Stimulated activated CD4-positive, alpha-beta T cell treated with anti-CD3 and anti-CD28 coated beads, TNF-alpha, amount 100 ng/mL, for 48 hours (primary cell): ENCODE measurements around the gene PRKG1.
"Not testable (repeated sequence)": the region's sequence is repeated elsewhere in the genome, so short reads cannot be mapped to it uniquely, and the experiment has no call there.

Experiments
- DNase-seq, 3 donors: peaks; one replicate each; pipeline ENCODE4 v3.0.0-alpha.2; 2020; ENCODE audit warnings: low read depth in 3 of 3

The PRKG1 gene

DNA sequence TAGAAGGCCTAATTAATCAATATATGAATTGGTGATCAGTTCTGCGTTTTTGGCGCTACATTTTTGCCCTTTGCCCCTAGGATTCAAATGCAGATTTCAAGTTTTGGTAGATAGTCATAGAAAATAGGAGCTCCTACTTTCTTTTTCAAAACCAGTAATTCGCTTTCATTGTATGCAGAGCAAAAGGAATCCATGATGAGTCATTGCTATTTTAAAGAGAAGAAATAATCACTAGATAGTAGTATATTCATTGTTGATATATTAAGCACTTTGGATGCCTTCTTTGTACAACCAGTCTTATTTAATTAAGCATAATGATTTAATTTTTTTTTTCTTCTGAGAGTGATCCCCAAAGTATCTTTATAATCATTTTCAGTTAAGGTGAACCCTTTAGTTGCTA, 574.8 kb downstream of the PRKG1 start:
- DNase-seq = no peak

DNA sequence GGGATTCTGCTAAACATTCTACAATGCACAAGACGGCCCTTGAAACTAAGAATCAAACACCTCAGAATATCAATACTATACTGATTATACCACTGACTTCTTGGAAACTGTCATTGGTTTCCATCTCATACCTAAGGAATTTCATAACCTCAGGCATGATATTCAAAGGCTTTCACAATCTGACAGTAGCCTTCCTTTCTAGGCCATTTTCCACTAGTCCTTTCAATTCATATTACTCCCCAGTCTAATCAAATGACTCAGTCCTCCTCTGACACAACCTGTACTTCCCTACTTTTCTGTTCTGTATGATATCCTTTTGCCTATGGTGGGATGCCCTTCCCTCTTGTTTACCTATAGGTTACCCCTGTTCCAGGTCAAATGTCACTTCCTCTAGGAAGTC, 576.8 kb downstream of the PRKG1 start:
- DNase-seq = no peak

DNA sequence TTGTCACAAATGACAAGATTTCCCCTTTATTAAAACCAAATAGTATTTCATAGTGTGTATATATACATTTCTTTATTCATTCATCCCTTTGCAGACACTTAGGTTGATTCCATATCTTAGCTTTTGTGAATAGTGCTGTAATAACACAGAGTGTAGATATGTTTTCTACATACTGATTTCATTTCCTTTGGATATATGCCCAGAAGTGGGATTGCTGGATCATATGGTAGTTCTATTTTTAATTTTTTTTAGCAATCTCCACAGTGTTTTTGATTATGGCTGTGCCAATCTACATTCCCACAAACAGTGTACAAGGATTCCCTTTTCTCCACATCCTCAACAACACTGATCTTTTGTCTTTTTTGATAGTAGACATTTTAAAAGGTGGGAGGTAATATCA, 578.7 kb downstream of the PRKG1 start:
- no peak for DNase-seq

DNA sequence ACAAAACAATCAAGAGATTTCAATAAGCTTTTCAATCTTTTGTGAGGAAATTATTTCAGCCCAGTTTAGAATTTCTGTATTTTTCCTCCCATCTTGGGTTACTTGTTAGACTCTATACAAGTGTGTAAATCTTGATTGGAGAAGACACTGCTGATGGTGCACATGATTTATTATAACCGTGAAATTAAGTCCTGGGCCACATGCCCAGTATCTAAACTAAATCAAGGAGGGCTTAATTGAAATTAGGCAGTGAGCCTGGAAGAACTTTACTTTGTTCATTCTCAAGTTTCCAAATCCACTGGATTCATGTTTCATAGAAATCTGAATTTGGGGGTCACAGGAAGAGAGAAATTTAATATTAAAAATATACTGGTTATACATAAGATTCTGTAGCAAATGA, 580.6 kb downstream of the PRKG1 start:
- DNase-seq = no peak

DNA sequence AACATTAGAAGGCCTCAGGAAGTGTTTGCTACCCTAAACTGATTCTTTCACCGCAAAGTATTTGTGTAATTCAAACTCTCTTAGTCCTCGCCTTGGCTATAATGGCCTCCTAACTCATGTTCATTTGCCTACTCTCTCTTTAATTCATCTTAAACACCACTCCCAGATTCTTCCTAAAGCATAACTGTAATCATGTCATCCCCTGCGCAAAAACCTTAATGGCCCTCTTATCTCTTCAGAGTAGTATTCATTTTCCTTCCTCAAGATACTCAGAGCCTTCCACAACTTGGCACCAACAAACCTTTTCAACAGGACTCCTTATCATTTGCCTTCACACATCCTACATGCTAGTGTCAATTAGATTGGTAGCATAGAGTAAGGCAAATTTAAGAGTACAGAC, 582.2 kb downstream of the PRKG1 start:
- no peak for DNase-seq

DNA sequence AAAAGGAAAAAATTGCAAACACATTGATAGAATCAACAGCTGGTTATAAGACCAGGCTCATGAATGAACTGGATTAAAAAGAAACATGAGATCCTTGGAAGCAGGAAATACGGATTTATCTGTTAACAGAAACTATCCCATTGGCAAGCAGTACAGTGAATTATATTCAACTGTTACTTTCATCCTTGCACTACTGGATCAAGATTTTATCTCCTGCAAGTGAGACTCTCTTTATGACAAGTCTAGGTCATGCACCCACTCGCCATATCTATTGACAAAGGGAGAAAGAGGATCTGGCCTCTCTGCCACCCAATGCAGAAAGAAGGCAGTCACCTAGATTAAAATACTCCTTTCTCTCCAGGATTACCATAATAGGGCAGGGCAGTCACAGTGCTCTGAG, 583.7 kb downstream of the PRKG1 start:
- DNase-seq = no peak

DNA sequence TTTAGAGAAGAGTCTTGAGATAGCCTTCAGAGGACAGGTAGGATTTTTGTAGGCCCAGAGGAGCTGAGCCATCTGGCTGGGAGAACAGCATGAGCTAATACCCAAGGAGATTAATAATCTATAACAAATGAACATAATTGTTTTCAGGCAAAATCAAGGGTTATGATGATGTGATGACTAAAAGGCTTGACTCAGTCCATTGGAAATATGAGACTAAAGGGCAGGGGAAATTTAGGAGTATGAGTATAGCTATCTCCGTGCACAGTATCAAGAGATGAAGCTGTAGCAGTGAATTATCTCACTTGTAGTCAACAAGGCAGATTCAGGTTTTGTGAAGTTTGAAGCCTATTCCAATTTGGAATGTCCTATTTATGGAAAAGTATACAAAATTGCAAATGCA, 585.1 kb downstream of the PRKG1 start:
- no peak for DNase-seq

DNA sequence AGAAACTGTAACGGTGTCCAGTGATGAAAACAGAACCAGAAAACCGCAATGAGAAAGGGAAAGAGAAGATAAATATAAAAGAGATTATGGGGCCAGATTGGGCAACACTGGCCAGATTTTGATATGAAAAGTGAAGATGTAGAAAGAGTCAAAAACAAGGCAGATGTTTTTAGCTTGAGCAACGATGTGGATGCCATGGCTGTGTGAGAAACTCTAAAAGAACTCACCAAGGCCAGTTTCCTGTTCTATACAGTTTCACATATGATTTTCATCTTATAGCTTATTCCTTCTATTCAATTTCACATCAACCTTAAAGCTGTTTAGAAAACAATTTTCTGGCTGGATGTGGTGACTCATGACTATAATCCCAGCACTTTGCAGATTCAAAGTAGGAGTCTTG, 588.8 kb downstream of the PRKG1 start:
- DNase-seq = no peak

DNA sequence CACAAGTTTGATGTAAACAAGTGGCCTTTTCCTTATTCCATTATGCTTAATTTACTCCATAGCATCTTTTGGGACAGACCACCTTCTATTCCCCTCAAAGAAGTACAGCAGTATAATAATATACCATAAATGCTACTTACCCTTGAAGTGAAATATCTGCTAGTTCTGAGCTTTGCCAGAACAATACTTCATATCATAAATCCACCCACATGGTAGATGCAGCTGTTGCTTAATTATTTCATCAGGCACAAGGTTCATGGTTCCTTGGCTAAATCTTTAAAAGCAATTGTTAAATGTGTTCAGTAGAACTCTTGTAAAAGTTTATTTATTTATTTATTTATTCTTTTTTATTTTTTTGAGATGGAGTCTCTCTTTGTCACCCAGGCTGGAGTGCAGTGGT, 592.2 kb downstream of the PRKG1 start:
- DNase-seq = no peak

DNA sequence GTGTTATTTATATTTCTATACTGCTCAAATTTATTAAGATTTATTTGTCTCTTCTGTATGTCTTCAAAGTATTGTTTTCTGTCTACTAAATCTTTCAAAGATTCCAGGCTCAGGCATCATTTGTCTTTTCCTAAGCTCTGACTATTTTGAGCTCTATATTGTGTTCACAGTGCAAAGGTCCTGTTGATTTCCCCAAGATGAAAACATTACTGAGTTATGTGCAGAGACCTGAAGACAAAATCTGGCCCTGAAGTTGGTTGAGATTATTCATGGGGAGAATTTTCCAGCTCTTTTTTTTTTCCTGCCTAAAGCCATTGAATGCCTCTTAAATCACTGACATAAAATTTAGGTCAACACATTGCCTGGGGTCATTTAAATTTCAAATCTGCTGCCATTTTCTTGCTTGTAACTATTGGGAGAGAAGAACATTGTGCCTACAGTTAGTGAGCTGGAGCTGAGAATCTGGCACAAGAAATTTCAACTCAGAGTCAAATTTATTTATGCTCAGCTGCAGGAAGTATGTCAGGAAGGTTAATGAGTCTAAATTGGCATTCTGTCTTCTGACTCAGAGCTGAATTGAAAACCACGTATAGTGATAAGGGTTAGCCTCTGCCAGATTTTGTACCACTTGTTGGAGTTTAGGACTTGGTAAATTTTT, 593.5 kb downstream of the PRKG1 start:
- DNase-seq = no peak

DNA sequence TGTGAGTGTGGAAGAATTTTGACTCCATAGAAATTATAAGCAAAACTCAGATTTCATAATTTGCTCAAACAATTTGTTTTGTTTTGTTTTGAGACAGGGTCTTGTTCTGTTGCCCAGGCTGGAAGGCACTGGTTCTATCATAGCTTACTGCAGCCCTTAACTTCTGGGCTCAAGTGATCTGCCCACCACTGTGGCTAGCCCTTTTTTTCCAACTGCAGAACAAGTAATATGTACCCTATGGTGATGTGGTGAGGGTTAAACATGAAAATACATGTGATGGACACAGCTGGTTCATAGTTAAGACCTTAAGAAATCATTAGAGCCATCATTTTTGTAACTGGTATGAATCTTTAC, 594.0 kb downstream of the PRKG1 start:
- DNase-seq = no peak

DNA sequence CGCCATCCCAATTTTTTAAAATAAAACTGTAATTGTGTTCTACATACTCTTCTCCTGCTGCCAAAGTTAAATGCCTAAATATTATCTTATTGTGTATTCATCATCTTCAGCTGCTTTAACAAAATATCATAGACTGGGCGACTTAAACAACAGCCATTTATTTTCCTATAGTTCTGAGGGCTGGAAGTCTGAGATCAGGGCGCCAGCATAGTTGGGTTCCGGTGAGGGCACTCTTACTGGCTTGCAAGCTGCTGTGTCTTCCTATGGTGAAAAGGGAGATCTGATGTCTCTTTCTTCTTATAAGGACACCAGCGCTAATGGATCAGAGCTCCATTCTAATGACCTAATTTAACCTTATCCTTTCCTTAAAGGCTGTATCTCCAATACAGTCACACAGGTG, 594.8 kb downstream of the PRKG1 start:
- DNase-seq = no peak

DNA sequence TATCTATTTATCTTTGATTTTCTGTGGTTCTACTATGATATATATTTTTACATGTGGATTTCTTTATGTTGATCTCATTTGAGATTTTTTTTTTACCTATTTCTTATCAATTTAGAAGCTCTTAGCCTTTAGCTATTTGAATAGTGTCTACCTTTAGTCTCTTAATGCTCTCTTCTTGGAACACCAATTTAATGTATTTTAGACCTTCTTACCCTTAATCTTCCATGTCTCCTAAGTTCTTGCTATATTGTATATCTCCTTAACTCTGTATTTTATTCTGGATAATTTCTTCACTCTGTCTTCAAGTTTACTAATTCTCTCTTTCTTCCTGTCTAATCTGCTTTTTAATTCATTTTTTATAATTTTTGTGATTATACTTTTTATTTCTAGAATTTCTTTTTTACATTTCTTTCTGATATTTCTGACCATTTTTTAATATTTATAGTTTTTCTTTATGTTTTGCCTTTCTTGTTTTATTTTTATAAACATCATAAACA, 597.8 kb downstream of the PRKG1 start:
- no peak for DNase-seq

DNA sequence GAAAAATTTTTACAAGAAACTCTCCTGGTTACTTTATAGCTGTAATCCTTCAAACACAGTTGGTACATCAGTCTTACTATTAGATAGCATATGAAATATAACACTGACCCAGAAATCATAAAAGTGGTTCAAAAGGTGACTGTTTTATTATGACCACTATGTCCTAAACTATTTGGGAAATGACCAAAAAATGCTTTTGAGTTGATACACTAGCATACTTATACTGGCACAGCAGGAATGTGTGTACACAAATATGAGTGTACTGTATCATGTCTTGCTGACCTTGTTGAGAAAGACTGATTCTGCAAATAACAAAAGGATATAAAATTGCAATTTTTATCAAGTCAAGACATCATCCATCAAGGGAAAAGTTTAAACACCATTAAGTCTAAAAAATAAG, 600.8 kb downstream of the PRKG1 start:
- no peak for DNase-seq

DNA sequence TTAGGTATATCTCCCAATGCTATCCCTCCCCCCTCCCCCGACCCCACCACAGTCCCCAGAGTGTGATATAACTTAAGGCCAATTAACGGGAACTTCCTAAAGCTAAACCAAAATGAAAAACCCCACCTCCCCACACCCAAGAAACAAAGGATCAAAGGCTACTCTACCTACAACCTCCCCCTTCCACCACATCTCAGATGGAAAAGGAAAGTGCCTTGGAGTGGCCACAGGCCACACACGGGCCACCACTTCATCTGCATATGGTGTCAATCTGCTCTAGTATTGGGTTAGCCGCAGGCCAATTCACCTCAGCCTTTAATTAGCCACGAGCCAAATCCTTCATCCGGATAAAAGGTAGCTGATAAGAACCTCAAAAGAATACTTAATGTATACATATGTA, 605.6 kb downstream of the PRKG1 start:
- DNase-seq = no peak

DNA sequence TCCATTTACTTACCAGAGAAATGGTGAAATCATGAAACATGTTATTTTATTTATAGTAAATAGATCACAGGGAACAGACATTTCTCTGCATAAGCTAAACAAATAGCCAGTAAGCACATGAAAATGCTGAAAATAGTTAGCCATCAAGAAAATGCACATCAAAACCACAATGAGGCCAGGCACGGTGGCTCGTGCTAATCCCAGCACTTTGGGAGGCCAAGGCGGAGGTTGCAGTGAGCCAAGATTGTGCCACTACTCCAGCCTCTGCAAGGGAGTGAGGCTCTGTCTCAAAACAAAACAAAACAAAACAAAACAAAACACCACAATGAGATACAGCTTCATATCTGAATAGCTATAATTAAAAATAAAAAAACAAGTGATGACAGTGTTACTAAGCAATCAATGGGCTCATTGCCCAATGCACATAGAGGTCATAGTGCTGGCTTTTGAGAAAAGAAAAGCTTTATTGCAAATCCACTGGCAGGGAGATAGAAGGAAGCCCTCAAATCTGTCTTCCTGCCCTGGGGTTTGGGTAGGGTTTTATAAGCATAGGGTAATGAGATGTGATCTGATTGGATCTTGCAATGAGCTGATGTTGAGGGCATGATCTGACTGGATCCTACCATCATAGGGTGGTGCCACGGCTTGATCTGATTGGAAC, 608.9 kb downstream of the PRKG1 start:
- DNase-seq = no peak

DNA sequence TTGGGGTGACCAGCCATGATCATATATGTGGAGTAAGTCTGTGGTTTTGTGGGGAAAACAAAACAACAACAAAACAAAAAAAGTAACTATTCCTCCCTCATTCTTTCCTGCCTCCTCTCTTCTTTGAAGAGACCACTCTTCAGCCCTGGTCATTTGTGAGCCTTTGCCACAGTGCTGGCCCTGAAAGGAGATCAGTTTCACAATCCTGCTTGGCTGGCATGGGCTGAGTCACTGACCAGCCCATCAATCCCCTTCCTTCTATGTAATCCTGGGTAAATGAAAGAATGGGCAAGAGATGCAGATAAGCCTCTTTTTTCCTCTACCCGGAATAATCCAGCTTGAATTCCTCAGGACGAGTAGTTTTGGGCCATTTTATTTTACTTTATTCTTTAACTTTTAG, 611.5 kb downstream of the PRKG1 start:
- DNase-seq = no peak

DNA sequence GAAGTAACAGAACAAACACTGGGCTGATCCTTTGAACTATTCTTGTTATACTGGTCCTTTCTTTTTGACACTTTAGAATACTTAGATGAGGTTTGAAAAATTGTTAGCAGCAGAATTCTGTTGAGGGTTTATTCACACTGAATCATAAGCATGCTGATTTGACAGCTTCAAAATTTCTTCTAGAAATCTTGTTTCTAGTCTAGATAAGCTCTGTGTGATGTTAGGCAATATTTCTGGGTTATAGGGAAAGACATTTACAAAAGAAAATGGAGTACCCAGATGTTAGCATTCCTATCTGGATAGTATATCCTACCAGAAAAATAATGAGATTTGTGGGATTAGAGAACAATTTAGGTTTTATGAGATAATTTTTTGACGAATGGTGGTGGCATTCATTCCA, 613.0 kb downstream of the PRKG1 start:
- no peak for DNase-seq

DNA sequence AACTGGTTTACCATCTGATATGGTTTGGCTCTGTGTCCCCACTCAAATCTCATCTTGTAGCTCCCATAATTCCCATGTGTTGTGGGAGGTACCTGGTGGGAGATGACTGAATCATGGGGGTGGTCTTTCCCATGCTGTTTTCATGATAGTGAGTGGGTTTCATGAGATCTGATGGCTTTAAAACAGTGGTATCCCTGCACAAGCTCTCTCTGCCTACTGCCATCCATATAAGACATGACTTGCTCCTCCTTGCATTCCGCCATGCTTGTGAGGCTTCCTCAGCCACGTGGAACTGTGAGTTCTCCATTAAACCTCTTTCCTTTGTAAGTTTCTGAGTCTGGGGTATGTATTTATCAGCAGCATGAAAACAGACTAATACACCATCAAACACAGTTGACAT, 614.5 kb downstream of the PRKG1 start:
- not testable (repeated sequence) for DNase-seq

DNA sequence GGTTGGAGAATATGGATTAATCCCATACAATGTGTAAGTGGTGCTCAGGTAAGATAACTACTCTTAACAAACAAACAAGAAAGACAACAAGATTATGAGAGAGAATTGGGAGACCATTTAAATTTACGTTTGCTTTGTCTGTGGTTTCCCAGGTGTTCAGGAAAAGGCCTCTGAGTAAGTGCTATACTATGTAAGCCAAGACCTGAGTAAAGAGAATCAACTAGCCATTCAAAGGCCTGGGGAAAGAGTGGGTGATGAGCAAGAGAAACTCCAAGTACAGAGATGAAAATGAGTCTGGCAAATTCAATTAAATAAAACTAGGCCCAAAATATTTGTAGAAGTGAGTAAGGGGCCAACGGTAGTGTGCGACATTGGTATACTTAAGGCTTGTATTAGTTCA, 615.2 kb downstream of the PRKG1 start:
- no peak for DNase-seq

DNA sequence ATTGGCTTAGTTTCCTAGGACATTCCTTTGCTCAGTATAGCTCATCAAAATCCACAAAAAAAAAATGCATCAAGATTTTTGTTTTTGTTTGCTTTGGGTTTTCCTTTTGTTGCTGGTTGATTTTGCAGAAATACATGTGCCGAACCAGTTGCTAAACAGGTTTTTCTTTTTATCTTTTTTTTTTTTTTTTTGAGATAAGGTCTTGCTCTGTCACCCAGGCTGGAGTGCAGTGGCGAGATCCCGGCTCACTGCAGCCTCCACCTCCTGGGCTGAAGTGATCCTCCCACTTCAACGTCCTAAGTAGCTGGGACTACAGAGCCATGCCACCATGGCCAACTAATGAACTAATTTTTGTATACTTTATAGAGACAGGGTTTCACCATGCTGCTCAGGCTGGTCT, 616.8 kb downstream of the PRKG1 start:
- DNase-seq = no peak

DNA sequence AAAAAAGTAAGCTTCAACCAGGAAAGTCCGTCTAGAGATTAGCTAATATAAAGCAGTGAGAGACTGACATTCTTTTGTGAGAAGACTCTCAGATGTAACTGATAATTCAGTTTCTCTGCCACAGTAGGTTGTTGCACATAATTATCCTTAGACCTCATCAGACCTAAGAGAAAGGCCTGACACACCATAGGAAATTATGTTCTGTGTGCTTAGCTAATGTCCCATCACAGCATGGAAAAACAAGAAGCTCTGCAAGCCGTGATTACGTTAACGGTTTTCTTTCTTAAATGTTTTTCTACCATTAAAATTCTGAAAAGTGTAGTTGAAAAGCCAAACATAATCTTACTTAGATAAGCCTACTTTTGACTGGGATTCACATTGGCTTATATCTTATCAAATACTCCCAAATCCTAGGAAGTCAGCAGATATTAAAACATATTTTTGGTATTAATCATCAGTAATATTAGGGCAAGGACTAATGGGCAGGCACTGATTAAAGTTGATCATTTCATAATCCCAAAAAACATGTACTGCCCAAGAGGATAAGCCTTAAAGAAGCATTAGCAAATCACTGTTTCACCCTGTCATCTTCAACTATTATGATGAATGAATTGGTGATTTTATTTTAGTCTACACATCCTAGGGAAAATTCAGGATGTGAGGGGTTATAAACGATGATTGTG, 619.9 kb downstream of the PRKG1 start:
- no peak for DNase-seq

DNA sequence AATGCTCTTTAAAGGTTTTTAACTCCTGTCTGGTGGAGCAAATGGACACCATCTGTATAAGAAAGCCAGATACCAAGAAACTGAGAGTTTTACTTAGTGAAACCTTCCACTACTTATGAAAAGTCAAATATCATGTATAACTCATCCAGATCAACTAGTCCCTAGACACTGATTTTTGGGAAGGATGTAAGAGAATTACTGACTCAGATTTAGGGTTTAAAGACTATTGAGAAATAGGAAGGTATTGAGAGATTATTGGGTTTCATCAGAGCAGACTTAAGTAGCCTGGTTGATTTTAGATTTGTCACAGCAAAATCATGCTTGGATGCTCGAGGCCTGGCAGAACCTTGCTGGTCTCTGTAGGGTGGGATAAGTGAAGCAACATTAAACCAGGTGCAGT, 622.0 kb downstream of the PRKG1 start:
- DNase-seq = no peak
